ENCODE data around the gene SMG6. TPM values are rescaled to one million over a fixed set of nuclear protein-coding genes. Genes with fewer than 3 reads are reported as not detected.

SMG6 gene
- total and polyA plus RNA-seq, 2 of the 13 experiments (the other 11 are each of a cell fraction or from before 2014, with no cell fraction given): 4.6 to 14.6 TPM

DNA sequence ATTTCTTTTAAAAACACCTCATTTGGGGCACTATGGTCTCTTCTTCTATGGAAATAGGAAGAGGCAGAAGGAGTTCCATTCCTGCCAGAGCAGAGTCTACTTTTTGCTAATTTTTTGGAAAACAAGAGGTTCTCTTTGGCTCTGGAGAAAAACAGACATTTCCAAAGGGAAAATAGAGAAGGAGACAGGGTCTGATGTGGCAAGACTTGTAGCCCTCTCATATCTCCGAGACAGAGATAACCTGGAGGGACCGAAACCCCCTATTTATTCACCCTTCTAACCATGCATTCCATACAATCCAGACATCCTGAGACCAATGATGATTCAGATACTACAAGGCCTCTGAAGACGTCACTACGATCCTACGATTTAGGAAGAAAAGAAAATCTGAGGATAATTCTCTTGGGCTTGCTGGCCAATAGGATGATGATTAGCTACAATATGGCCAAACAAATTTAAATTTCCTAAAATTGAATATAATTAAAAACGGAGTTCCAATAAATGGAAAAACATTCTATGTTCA, 178.5 kb downstream of the SMG6 start (continued):
- TF ChIP-seq, protein P1, sequence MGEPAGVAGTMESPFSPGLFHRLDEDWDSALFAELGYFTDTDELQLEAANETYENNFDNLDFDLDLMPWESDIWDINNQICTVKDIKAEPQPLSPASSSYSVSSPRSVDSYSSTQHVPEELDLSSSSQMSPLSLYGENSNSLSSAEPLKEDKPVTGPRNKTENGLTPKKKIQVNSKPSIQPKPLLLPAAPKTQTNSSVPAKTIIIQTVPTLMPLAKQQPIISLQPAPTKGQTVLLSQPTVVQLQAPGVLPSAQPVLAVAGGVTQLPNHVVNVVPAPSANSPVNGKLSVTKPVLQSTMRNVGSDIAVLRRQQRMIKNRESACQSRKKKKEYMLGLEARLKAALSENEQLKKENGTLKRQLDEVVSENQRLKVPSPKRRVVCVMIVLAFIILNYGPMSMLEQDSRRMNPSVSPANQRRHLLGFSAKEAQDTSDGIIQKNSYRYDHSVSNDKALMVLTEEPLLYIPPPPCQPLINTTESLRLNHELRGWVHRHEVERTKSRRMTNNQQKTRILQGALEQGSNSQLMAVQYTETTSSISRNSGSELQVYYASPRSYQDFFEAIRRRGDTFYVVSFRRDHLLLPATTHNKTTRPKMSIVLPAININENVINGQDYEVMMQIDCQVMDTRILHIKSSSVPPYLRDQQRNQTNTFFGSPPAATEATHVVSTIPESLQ (CRISPR knock-in tag; conservative IDR thresholded peaks at IDR 0.05): no peak
- TF ChIP-seq RFX5 (IDR thresholded peaks at IDR 0.05; ENCODE audit: low read depth, low read length) (no peak), RAD21 (CRISPR knock-in tag; IDR thresholded peaks at IDR 0.05) (no peak), TCF7L2 (IDR thresholded peaks at IDR 0.05; ENCODE audit: low read depth, low read length) (no peak)
- TF ChIP-seq, protein P2, sequence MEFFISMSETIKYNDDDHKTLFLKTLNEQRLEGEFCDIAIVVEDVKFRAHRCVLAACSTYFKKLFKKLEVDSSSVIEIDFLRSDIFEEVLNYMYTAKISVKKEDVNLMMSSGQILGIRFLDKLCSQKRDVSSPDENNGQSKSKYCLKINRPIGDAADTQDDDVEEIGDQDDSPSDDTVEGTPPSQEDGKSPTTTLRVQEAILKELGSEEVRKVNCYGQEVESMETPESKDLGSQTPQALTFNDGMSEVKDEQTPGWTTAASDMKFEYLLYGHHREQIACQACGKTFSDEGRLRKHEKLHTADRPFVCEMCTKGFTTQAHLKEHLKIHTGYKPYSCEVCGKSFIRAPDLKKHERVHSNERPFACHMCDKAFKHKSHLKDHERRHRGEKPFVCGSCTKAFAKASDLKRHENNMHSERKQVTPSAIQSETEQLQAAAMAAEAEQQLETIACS (CRISPR knock-in tag; IDR thresholded peaks at IDR 0.05): no peak

DNA sequence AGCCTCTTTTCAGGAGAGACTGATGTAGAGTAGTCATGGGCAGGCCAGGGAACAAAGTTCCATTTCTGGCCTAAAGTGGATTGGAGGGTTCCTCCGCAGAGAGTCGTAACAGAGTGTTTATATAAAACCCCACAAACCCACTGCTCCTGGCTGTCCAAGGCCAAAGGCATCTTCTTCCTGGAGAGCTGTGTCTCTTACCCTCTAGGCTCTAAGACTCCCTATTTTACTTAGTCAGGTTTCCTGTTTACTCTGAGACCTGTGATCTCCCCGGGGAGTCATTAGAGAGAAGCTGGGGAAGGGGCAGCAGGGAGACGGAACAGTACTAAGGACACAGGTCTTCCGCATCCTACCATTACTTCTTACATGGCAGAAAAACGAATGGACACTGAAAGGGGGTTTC, 179.2 kb downstream of the SMG6 start:
- intact Hi-C loops (cut with micrococcal nuclease; ENCODE audit: unreplicated experiment) (no loop called here), in situ Hi-C loops (cut with HindIII; ENCODE audit: extremely low pct_ligation_motif_present, low pct_unique_long_range_greater_than_20kb) (no loop called here)
- no peak for TF ChIP-seq U2AF2 (IDR thresholded peaks at IDR 0.05; ENCODE audit: low read depth, low read length)
- TF ChIP-seq ZNF749 (CRISPR knock-in tag; IDR thresholded peaks at IDR 0.05; ENCODE audit: borderline replicate concordance): no peak
- no peak for TF ChIP-seq ZNF572 (CRISPR knock-in tag; IDR thresholded peaks at IDR 0.05)
- no peak for TF ChIP-seq CENPT (CRISPR knock-in tag; IDR thresholded peaks at IDR 0.05; ENCODE audit: low read depth)
- TF ChIP-seq AHR (CRISPR knock-in tag; IDR thresholded peaks at IDR 0.05): no peak
- TF ChIP-seq MEIS2 (CRISPR knock-in tag; IDR thresholded peaks at IDR 0.05): no peak
- Histone ChIP-seq H2AFZ (ENCODE audit: low read length) (no peak overlapping the region), H3K27ac (ENCODE audit: extremely low read length, insufficient read depth, low read length) (no peak overlapping the region), H3K4me1 (ENCODE audit: insufficient read depth, low read length) (peaks cover 16% of the 10 kb centered on the region), H4K20me1 (ENCODE audit: insufficient read depth, low read length) (no peaks in the 10 kb centered on the region), H3K4me2 (ENCODE audit: low read depth, low read length) (no peak overlapping the region), H3K9me3 (ENCODE audit: low read length) (no peaks in the 10 kb centered on the region), H3K4me3 (replicated peaks in 1 of 3; ENCODE audit: insufficient read depth in 1 of 3, low read depth in 2 of 3, low read length in 3 of 3) (no peak overlapping the region), H3K9ac (ENCODE audit: insufficient read depth, low read depth, low read length) (no peak overlapping the region), H3K79me2 (ENCODE audit: insufficient read depth, low read length) (no peaks in the 10 kb centered on the region), H3K27me3 (ENCODE audit: control insufficient read depth in 1 of 2, insufficient read depth in 2 of 2, low read length in 2 of 2) (no peaks in the 10 kb centered on the region), H3K36me3 (replicated peaks in 1 of 2; ENCODE audit: control insufficient read depth in 1 of 2, insufficient read depth in 2 of 2, low read length in 2 of 2) (peaks cover 2 to 17% of the 10 kb centered on the region in 2 experiments; a peak in 2 of 5 replicates)
- BruUV-seq (replicated peaks): no TSS peak
- ChIA-PET POLR2A (no interaction called here), CTCF (ENCODE audit: low intra/inter-chr PET ratio, low total read pairs) (no interaction called here)
- no peak for FAIRE-seq
- no peak for ATAC-seq
- 87% methylated on average over 5 of the region's 6 CpGs for WGBS (ENCODE audit: low lambda C conversion rate)
- DNase-seq (ENCODE audit: low spot score): no peak

All from HepG2 (cell line).